H9 (cell line): ENCODE measurements around the gene GPC6. TPM values are rescaled to one million over a fixed set of nuclear protein-coding genes. Genes with fewer than 3 reads are reported as not detected.

Experiments
- DNase-seq: peaks from one replicate; pipeline ENCODE4 v3.0.0-alpha.2; 2017
- H2AFZ ChIP-seq: one replicate; pipeline ENCODE4 v1.6.1; 2013; ENCODE audit warnings: mild to moderate bottlenecking, low read length, control low read depth, moderate library complexity
- H2AK5ac ChIP-seq: 2 replicates; pipeline ENCODE4 v1.6.1; 2013; ENCODE audit warnings: low read length, control low read depth, mixed read lengths; ENCODE audit not compliant: insufficient read length
- H2BK120ac ChIP-seq: one replicate; pipeline ENCODE4 v1.6.1; 2013; ENCODE audit warnings: low read depth, mild to moderate bottlenecking, low read length, control low read depth, inconsistent platforms; ENCODE audit not compliant: poor library complexity, severe bottlenecking
- H2BK12ac ChIP-seq: 2 replicates; pipeline ENCODE4 v1.6.1; 2013; ENCODE audit warnings: low read length, control low read depth, mixed read lengths, low read depth; ENCODE audit not compliant: insufficient read length
- H2BK15ac ChIP-seq: 2 replicates; pipeline ENCODE4 v1.6.1; 2013; ENCODE audit warnings: low read depth, low read length, control low read depth
- H2BK20ac ChIP-seq: one replicate; pipeline ENCODE4 v1.6.1; 2013; ENCODE audit warnings: low read depth, mild to moderate bottlenecking, low read length, control low read depth, inconsistent platforms; ENCODE audit not compliant: poor library complexity, severe bottlenecking
- H2BK5ac ChIP-seq: 2 replicates; pipeline ENCODE4 v1.6.1; 2013; ENCODE audit warnings: low read length, control low read depth, mixed read lengths; ENCODE audit not compliant: insufficient read length
- H3K14ac ChIP-seq: 2 replicates; pipeline ENCODE4 v1.6.1; 2013; ENCODE audit warnings: low read length, control low read depth; ENCODE audit not compliant: insufficient read depth
- H3K18ac ChIP-seq: 2 replicates; pipeline ENCODE4 v1.6.1; 2013; ENCODE audit warnings: low read depth, mild to moderate bottlenecking, mixed read lengths, low read length, control low read depth; ENCODE audit not compliant: insufficient read length
- H3K23ac ChIP-seq: 2 replicates; pipeline ENCODE4 v1.6.1; 2013; ENCODE audit warnings: low read length, control low read depth, mixed read lengths, low read depth; ENCODE audit not compliant: insufficient read length
- H3K23me2 ChIP-seq: 2 replicates; pipeline ENCODE4 v1.6.1; 2013; ENCODE audit warnings: low read depth, mild to moderate bottlenecking, mixed read lengths, low read length, control low read depth; ENCODE audit not compliant: insufficient read length, poor library complexity, severe bottlenecking
- H3K27ac ChIP-seq: 2 replicates; pipeline ENCODE4 v1.5.1; 2013; ENCODE audit warnings: low read length, control low read depth, mixed read lengths, low read depth; ENCODE audit not compliant: insufficient read length
- H3K27me3 ChIP-seq: 2 replicates; pipeline ENCODE4 v1.6.1; 2013; ENCODE audit warnings: low read length, control low read depth, inconsistent platforms; ENCODE audit not compliant: insufficient read depth
- H3K4ac ChIP-seq: 2 replicates; pipeline ENCODE4 v1.6.1; 2013; ENCODE audit warnings: low read depth, mild to moderate bottlenecking, control low read depth, inconsistent platforms, low read length, moderate library complexity
- H3K4me1 ChIP-seq: 2 replicates; pipeline ENCODE4 v1.6.1; 2013; ENCODE audit warnings: low read length, control low read depth, inconsistent platforms; ENCODE audit not compliant: insufficient read depth
- H3K4me2 ChIP-seq: 2 replicates; pipeline ENCODE4 v1.6.1; 2013; ENCODE audit warnings: low read length, control low read depth, mixed read lengths; ENCODE audit not compliant: insufficient read length, insufficient read depth
- H3K56ac ChIP-seq: 2 replicates; pipeline ENCODE4 v1.6.1; 2013; ENCODE audit warnings: low read depth, mild to moderate bottlenecking, mixed read lengths, low read length, control low read depth; ENCODE audit not compliant: insufficient read length
- H3K79me1 ChIP-seq: 2 replicates; pipeline ENCODE4 v1.6.1; 2013; ENCODE audit warnings: low read depth, mild to moderate bottlenecking, moderate library complexity, low read length, control low read depth, inconsistent platforms; ENCODE audit not compliant: insufficient read depth, poor library complexity, severe bottlenecking
- H3K79me2 ChIP-seq: 2 replicates; pipeline ENCODE4 v1.6.1; 2013; ENCODE audit warnings: low read length, control low read depth, inconsistent platforms; ENCODE audit not compliant: insufficient read depth
- H3K9ac ChIP-seq: 2 replicates; pipeline ENCODE4 v1.6.1; 2013; ENCODE audit warnings: low read length, control low read depth, mixed read lengths; ENCODE audit not compliant: insufficient read length; ENCODE audit errors: extremely low read depth
- H3K9me3 ChIP-seq: one replicate; pipeline ENCODE4 v1.6.1; 2013; ENCODE audit warnings: low read depth, low read length, inconsistent platforms; ENCODE audit not compliant: control insufficient read depth
- H3T11ph ChIP-seq: one replicate; pipeline ENCODE4 v1.6.1; 2013; ENCODE audit warnings: mild to moderate bottlenecking, low read length, control low read depth, inconsistent platforms
- H4K20me1 ChIP-seq: one replicate; pipeline ENCODE4 v1.6.1; 2013; ENCODE audit not compliant: control insufficient read depth, insufficient read length, insufficient read depth
- H4K5ac ChIP-seq: 2 replicates; pipeline ENCODE4 v1.6.1; 2013; ENCODE audit warnings: low read depth, mild to moderate bottlenecking, mixed read lengths, low read length, control low read depth; ENCODE audit not compliant: insufficient read length
- H4K8ac ChIP-seq: replicated peaks from 2 replicates; pipeline ENCODE4 v1.6.1; 2013; ENCODE audit warnings: low read length, control low read depth, mixed read lengths, low read depth; ENCODE audit not compliant: insufficient read length
- H4K91ac ChIP-seq: 2 replicates; pipeline ENCODE4 v1.6.1; 2013; ENCODE audit warnings: low read depth, mild to moderate bottlenecking, moderate library complexity, mixed read lengths, low read length, control low read depth; ENCODE audit not compliant: insufficient read length
- H3K27ac Mint-ChIP-seq, 3 experiments: 2 replicates in 2 of 3; 3 replicates in 1 of 3; pipeline ENCODE4 v1.8.0; 2020 to 2021; ENCODE audit warnings: mixed read lengths in 3 of 3, mild to moderate bottlenecking in 1 of 3, moderate library complexity in 1 of 3
- H3K27me3 Mint-ChIP-seq: 2 replicates; pipeline ENCODE4 v1.8.0; 2021; ENCODE audit warnings: low read depth, mild to moderate bottlenecking, moderate library complexity, mixed read lengths
- H3K36me3 Mint-ChIP-seq, 3 experiments: 2 replicates in 2 of 3; 3 replicates in 1 of 3; pipeline ENCODE4 v1.8.0; 2020 to 2021; ENCODE audit warnings: low read depth in 3 of 3, mixed read lengths in 3 of 3; ENCODE audit not compliant: insufficient read depth in 1 of 3
- H3K4me1 Mint-ChIP-seq, 2 experiments: 2 replicates each; pipeline ENCODE4 v1.8.0; 2020; ENCODE audit warnings: mixed read lengths in 2 of 2
- H3K4me3 Mint-ChIP-seq, 2 experiments: 2 replicates in 1 of 2; 3 replicates in 1 of 2; pipeline ENCODE4 v1.8.0; 2020 to 2021; ENCODE audit warnings: mild to moderate bottlenecking in 2 of 2, mixed read lengths in 2 of 2, moderate library complexity in 1 of 2
- H3K9me3 Mint-ChIP-seq, 2 experiments: 2 replicates in 1 of 2; 3 replicates in 1 of 2; pipeline ENCODE4 v1.8.0; 2020; ENCODE audit warnings: mild to moderate bottlenecking in 2 of 2, mixed read lengths in 2 of 2, moderate library complexity in 1 of 2
- total RNA-seq: library from RNA; stranded (reverse); gene quantifications from 2 replicates; pipeline ENCODE4 v1.2.1, GENCODE V29; 2021
- TF ChIP-seq, protein P1 (sequence below): fragments of 200-600 bp; sonication (generic); conservative IDR thresholded peaks from 3 replicates; pipeline ENCODE4 v1.8.0; 2021; ENCODE audit warnings: antibody characterized with exemption, mild to moderate bottlenecking

Gene GPC6
- total RNA-seq, 1 experiment from 2014 or later: 15.6 TPM

DNA sequence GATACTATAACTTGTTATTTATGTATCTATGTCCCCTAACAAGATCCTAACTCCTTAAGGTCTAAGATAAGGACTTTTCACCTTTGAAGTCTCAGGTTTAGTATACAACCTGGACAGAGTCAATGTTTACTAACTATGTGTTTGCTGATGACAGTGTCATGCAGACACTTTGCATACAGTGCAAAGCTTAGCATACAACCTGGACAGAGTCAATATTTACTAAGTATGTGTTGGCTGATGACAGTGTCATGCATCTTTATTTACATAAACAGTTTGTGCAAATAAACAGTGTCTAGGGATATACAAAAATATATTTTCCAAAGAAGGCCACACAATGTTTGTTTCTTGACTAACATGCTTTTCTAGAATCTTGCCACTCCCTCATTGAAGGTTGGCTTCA, 1218.2 kb downstream of the GPC6 start:
- Histone ChIP-seq H3K23me2 (no peaks in the 10 kb centered on the region), H3K23ac (no peak overlapping the region), H3K14ac (no peak overlapping the region), H4K5ac (no peak overlapping the region), H2AFZ (no peak overlapping the region), H3K4me2 (no peak overlapping the region), H2BK120ac (no peak overlapping the region), H2BK12ac (no peak overlapping the region), H3K79me2 (no peaks in the 10 kb centered on the region), H2BK5ac (no peak overlapping the region), H3K9ac (no peak overlapping the region), H3K27ac (no peak overlapping the region), H2BK20ac (no peak overlapping the region), H4K20me1 (no peaks in the 10 kb centered on the region), H4K8ac (no peak overlapping the region), H2BK15ac (no peak overlapping the region), H3K56ac (no peak overlapping the region), H3K27me3 (no peaks in the 10 kb centered on the region), H4K91ac (no peak overlapping the region), H3K4ac (no peak overlapping the region), H3K4me1 (no peaks in the 10 kb centered on the region), H3K18ac (no peak overlapping the region), H2AK5ac (no peak overlapping the region), H3T11ph (no peak overlapping the region), H3K9me3 (no peaks in the 10 kb centered on the region), H3K79me1 (no peaks in the 10 kb centered on the region)
- no peak for DNase-seq
- Mint-ChIP-seq H3K9me3 (no peaks in the 10 kb centered on the region), H3K4me1 (no peaks in the 10 kb centered on the region), H3K4me3 (no peak overlapping the region), H3K27ac (no peak overlapping the region), H3K36me3 (no peaks in the 10 kb centered on the region), H3K27me3 (no peaks in the 10 kb centered on the region; the same call in none of the 2 replicates)
- TF ChIP-seq, protein P1, sequence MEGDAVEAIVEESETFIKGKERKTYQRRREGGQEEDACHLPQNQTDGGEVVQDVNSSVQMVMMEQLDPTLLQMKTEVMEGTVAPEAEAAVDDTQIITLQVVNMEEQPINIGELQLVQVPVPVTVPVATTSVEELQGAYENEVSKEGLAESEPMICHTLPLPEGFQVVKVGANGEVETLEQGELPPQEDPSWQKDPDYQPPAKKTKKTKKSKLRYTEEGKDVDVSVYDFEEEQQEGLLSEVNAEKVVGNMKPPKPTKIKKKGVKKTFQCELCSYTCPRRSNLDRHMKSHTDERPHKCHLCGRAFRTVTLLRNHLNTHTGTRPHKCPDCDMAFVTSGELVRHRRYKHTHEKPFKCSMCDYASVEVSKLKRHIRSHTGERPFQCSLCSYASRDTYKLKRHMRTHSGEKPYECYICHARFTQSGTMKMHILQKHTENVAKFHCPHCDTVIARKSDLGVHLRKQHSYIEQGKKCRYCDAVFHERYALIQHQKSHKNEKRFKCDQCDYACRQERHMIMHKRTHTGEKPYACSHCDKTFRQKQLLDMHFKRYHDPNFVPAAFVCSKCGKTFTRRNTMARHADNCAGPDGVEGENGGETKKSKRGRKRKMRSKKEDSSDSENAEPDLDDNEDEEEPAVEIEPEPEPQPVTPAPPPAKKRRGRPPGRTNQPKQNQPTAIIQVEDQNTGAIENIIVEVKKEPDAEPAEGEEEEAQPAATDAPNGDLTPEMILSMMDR: no peak
